Fibroblast of skin of left biceps (primary cell): ENCODE measurements around the gene ITGA1.
"Not testable (repeated sequence)": the region's sequence is repeated elsewhere in the genome, so short reads cannot be mapped to it uniquely, and the experiment has no call there.

Source experiments
- DNase-seq, 2 experiments: peaks; one replicate each; pipeline ENCODE4 v3.0.0-alpha.2; 2013; ENCODE audit warnings: low read depth in 2 of 2

The ITGA1 gene

DNA sequence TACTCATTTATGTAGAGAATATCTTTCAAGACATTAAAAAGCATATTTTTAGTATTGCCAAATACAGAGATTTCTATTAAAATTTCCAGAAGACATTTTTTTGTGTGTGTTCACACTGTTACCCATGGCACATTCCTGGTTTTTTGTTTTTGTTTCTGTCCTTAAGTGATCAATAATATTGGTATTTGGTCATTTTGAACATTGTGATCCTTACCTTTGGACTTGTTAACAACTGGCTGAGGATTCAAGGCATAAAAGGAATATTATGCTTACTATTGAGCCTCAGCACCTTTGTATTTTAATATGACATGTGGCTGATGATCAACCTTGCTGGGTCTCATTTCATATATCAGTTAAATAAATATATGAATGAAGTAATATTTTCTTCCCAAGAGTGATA lies 41.9 kb downstream of the ITGA1 start:
- DNase-seq: no peak

DNA sequence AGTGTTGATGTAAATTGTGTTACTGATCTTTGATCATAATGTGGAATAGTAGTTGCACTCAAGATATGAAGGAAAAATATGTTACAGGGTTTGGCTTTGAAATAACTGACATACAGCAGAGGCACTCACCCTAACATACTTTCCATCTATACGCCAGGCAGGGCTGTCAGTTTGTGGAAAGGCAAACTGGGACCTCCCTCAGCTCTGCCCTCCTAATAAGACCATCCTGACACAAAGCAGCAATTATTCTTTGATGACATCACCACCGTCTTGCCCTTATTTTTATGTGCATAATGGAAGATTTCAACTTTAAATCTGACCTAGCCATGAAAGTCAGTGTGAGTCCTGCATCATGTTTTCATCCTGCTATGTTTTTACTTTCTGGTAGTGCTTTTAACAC lies 42.9 kb downstream of the ITGA1 start:
- no peak for DNase-seq

DNA sequence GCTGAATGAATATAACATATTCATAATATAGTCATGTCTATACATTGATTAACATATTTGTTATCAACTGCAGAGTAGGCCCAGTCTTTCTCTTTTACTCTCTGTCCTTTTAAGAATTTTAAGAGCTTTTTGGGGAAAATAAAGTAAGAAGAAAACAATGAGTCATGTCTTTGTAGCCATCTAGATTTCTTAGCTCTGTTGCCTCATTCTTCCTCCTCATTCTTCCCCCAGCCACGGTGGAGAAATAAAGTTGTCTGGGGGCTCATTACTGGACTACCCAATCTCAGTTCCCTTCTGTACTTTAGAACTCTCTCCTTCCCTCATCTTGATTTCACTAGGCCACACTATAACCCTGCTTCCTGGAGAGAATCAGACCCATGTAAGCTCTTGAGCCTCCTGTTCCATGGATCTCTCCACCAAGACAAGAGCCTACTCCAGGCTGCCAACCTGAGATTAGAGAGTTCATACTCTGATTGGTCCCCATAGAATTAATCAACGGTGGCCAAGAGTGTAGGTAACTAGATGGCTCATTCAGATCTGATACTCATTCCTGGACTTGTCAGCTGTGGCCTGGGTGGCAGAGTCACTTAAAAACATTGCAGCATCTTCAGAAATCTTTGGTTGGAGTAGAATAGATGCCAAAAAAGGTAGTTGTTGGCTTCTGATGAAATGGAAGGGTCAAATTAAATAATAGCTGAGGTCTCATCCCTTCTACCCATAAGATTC lies 44.2 kb downstream of the ITGA1 start:
- DNase-seq: no peak

DNA sequence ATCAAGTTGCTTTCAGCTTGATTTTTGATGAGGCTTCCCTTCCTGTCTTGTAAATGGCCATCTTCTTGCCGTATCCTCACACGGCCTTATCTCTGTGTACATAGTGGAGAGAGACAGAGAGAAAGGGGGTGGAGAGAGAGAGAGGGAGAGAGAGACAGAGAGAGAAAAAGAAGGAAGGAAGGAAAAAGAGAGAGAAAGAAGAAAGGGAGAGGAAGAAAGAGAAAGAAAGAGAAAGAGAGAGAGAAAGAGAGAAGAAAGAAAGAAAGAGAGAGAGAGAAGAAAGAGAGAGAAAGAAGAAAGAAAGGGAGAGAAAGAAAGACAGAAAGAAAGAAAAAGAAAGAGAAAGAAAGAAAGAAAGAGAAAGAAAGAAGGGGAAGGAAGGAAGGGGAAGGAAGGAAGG lies 46.6 kb downstream of the ITGA1 start:
- no peak for DNase-seq

DNA sequence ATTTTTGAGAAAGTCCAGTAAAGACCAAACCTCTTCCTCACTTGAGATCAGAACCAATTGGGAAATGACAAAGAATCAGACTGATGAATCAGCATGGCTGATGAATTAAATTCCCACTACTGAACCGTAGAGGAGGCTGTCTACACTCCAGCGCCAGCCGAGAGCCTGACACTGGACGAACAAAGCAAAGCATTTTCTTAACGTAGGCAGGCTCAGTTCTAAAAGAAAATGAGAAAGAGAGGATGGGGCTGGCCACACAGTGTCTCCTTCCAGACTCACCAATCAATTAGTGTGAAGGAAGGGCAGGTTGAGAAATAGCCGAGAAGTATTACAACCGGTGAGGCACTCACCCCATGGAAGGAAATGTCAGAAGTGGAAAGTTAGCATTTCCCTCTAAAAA lies 49.4 kb downstream of the ITGA1 start:
- no peak for DNase-seq

DNA sequence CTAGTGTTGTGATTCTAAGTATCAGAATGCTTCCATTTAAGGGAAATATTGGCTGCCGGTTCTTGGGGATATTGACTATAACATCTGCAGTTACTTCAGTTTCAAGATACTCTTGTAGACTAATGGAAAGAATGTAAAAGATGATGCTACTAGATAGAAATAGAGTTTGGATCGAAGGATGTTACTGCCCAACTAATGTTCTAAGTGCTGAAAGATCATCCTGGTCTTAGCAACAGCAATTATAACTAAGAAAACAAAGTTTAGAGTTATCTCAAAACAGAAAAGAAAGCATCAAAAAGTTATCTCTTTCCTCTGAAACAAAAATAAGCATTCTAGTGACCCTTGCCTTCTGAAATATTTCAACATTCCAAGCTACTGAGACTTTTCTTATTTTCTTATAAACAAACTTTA lies 49.9 kb downstream of the ITGA1 start:
- no peak for DNase-seq

DNA sequence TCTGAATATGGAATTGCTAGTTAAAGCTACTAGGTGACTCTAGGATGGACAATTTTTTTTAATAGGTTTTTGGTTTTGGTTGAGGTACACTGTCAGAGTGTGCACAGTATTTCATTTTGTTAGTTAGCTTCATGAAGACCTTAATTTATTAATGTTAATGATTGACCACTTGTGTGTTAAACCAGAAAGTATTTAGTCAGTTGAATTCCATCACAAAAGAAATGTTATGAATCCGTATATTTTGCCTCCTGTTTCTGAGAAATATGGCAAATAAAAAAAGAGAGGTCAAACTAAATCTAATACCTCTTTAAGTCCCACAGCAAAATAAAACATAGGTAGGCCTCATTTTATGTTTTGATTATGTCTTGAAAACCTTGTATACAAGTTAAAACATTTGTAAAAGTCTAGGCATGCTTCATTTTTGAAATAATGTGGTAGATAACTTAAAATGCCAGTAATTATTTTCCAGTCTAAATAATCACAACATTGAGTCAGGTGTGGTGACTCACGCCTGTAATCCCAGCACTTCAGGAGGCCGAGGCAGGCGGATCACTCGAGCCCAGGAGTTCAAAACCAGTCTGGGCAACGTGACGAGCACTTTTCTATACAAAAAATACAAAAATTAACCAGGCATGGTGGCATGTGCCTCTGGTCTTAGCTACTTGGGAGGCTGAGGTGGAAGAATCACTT lies 50.8 kb downstream of the ITGA1 start:
- DNase-seq: no peak

DNA sequence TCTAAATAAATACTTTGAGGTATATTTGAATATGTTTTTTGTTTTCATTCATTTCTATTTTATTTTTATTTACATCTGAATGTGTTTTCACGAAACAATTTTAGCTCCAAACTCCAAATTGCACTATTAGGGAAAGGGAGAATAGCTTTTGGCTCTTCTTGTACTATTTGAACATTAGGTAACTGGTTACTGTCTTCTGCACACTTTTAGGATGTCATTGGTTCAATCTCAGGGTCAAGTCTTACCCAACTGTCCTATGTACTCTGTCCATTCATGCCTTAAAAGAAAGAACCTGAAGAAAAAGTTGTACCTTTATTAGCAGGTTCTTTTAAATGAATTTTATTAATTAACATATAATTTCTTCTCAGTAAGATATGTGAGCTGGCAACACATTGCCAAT lies 51.6 kb downstream of the ITGA1 start:
- no peak for DNase-seq

DNA sequence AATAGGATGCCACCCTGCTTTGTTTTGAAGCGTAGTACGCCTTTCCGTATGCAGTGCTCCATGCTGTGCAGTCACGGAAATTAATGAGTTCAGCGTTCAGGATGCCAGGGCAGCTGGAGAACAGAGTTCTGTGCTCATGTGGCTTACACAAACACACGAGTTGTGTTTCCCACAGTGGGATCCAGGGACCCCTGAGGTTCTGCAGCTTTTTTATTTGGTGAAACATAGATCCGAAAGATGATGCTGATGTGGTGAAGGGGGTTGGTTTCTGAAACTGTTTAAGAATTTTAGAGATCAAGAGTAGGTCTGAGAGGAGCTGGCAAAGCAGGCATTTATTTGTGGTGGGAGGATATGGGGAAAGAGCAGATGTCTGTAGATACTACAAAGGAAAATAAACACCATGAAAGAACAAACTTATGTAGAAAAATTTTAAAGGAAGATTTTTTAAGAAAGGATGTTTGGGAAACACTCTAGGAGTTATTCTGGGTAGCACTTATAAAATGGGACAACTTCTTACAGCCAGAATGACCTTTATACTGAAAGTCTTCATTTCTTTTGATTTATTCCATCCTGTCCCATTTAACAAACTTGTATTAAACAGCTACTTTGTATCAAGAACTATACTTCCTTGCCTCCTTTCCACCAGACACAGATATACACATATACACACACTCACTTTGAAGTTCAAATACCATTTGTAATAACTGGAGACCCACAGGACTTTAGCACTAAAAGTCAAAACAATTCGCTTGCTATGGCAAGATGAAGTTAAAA lies 52.7 kb downstream of the ITGA1 start:
- no peak for DNase-seq

DNA sequence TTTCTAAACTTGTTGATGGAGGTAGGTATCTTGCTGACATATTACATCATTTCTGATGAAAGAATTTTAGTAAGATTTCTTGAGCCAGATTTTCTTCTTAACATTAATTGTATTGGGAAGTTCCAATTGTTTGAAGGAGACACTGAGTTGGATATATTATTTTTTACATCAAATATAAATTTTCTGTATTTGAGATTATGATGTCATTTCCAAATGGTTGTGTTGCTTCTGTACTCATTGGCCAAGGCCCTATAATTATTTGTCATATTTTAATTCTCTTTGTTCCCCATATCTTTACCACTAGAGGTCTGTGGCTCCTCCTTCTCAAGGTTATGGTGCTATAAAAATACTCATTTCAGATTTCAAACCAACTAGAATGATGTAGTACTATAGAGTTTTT lies 53.4 kb downstream of the ITGA1 start:
- no peak for DNase-seq

DNA sequence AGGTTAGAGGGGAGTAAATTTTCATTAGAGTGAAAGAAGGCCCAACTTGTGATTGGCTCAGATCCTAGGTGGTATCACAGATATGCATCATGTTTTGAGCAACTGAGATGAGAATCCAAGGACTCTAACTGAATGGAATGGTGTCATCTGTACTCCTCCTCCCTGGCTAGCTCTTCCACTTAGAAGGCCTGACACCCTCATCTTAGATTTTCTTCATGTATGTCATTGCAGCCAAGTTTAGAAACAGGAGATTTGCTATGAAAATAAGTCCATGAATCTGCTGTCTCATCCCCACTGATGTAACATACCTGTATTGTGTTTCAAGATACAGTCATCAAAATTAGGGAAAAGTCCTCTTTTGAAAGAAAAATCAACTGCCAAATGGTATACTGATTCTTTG lies 54.4 kb downstream of the ITGA1 start:
- DNase-seq: no peak

DNA sequence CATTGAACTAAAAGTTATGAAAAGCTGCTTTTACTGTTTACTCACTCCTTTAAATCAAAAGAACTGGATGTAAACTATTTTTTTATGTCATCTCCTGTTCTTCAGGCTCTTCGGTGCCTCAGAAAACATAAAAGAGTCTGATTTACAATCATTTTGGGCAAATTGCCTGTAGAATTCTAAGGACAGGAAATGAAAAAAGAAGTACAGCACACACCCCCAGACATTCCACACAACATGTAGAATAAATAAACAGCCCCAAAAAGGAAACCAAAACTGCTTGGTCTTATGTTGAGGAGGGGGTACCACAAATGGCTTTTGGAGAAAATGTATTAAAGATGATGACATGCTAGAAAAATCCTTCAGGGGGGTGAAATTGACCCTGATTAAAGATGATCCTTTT lies 57.2 kb downstream of the ITGA1 start:
- DNase-seq: no peak

DNA sequence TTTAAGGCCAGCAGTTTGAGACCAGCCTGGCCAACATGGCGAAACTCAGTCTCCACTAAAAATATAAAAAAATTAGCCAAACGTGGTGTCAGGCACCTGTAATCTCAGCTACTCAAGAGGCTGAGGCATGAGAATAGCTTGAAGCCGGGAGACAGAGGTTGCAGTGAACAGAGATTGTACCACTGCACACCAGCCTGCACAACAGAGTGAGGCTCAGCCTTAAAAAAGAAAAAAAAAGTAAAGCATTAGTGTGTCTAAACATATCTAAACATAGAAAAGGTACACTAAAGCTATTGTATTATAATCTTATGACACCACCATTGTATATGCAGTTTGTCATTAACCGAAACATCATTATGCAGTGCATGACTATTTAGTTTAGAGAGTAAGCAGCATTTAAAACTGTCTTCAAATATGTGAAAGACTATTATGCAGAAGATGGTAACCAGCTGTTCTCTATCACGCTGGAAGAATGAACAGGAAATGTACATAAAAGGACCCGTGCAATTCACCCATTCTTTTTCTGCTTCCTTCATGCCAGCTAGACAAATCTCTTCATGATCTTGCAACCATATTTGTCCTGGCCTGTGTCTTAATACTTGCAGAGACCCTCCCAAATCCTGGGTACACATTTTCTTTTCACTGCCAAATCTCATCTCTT lies 58.6 kb downstream of the ITGA1 start:
- no peak for DNase-seq

DNA sequence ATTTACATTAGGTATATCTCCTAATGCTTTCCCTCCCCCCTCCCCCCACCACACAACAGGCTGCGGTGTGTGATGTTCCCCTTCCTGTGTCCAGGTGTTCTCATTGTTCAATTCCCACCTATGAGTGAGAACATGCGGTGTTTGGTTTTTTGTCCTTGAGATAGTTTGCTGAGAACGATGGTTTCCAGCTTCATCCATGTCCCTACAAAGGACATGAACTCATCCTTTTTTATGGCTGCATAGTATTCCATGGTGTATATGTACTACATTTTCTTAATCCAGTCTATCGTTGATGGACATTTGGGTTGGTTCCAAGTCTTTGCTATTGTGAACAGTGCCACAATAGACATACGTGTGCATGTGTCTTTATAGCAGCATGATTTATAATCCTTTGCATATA lies 61.0 kb downstream of the ITGA1 start:
- DNase-seq: not testable (repeated sequence)

DNA sequence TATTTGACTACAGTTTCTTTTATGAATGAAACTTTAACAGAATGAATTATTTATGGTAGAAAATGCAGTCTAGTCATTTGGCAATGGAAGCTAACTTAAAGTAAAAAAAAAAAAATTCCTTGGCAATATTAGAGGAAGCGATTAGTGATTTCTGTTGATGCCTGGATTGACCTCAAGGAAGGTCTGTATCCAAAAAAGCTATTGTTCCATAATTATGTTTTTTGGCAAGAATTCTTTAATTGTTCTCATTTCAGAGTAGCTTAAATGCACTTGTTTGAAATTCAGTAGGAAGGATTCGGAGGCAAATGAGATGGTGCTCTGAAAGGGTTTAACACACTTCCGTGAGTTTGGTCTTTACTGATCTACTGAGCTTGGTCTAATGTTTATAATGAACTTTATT lies 61.8 kb downstream of the ITGA1 start:
- DNase-seq: no peak

DNA sequence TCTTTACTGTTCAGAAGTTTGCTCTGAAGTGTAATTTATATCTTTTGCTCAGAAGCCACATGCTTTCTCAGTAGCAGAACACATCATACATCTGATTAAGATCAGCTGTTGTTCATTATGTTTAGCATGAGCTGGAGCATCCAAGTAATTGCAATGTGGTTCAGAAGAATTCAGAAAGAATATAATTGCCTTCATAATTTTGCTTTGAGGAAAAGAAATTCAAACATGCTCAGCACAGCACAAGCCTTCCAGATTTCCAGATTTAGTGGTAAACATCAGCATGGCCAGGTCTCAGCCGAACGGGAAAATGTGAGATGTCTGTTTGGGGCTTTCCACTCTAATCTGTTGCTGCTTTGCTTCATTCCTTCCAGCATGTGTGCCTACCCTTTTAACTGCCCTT lies 65.9 kb downstream of the ITGA1 start:
- peak; percentile 49 to 58 for DNase-seq

DNA sequence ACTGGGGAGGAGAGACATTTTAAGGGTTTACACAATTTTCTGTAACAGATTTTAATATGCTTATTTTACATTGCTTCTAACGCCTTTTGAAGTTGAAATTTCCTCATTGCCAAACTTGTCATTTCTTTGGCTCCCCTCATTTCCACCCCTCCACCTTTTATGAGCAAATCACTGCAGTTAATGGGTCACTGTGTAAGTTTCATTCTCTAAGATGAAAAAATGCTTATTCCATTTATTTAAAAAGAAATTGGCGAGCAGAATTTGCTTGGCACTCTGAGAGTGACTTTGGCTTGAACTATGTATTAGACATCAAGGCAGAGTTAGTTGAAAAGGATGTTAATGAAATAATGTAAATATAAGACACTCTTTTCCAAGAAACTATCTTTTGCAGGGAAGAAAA lies 66.6 kb downstream of the ITGA1 start:
- DNase-seq: no peak

DNA sequence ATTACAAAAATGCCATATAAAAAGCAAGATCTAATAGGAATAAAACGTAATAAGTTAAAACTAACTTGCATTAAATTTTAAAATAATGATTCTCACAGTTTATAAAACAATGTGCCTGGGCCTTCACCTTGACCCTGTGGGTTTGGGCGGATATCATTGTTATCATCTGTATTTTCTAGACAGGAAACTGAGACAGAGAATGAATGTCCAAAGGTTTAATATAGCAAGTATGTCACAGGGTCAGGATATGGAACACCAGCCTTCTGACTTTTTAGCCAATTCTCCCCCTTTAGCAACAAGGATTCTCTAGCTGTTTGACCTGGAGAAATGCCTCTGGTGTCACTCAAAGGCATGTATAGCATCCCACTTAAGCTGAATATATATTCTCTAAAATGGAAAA lies 67.2 kb downstream of the ITGA1 start:
- no peak for DNase-seq

DNA sequence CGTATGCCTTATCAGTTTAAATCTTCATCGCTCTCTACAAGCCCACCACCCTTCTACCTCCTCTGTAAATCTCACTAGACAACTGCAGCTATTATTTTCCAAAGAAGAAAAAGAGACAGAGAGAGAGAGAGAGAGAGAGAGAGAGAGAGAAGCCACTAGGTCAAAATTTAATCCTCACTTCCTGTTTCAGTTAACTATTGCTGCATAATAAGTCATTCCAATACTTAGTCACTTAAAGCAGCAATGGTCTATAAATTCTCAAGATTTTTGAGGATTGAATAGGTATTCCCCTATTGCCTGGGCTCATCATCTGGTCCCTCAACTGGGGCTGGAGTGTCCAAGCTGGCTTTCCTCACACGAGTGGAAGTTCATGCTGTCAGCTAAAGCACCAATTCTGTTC lies 68.8 kb downstream of the ITGA1 start:
- no peak for DNase-seq

DNA sequence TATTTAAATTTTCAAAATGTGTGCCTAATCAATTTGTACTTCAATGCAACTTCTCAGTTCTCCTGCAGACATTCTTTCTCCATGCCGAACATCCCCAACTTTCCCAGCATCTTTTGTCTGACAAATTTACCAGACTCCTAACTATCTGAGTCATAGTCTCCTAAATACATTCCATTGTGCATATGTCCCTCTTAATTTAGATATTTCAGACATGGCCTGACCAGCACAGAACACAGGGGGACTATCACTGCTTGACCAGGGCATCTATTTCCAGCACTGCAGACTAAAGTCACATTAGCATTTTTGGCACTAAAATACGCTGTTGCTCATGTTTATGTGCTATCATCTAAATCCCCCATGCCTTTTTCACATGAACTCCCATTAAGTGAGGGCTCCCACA lies 71.9 kb downstream of the ITGA1 start:
- peak in 1 of 2 experiments; percentile 57 for DNase-seq

DNA sequence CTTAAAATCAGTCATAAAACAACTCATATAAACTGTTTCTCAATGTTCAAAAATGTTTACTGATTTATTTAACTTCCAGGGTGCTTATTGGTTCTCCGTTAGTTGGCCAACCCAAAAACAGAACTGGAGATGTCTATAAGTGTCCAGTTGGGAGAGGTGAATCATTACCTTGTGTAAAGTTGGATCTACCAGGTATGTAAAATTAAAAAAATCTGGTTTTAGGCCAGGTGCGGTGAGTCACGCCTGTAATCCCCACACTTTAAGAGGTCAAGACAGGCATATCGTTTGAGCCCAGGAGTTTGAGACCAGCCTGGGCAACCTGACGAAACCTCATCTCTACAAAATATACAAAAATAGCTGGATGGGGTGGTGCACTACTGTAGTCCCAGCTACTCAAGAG lies 73.7 kb downstream of the ITGA1 start:
- no peak for DNase-seq

DNA sequence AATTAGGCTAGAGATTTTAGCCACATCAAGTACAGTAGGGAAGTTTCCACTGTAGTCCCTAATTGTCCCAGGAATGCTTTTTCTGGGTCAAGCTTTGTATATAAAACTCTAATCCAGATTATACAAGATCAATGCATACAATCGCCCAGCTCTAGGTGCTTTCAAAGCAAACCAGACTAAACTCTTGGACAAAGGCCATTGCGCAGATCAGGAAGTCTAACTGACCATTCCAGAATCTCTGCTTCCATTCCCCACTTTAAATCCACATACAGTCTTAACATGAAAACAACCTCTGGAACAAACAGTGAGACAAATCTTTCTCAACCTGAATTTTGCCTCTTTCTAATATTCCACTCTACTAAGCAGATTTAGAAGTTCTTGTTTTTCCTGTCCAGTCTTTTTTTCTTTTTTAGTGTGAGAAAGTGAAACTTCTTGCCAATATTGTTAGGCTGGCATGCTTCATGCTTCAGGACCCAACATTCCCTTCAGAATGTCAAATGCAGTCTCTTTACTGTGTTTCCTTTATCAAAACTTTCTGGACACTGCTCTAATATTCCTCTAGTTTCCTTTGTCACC lies 76.1 kb downstream of the ITGA1 start:
- DNase-seq: no peak
